Pancreas (tissue), 10 donors: Measurements from ENCODE around the gene SLC12A7. TPM values are rescaled to one million over a fixed set of nuclear protein-coding genes. Genes with fewer than 3 reads are reported as not detected.

Experiments
- ATAC-seq, 4 donors: fragments of 200-7000 bp; cut with Tn5 transposase; one replicate each; pipeline versions ENCODE4 v1.8.0 to v1.9.1; 2020; ENCODE audit warnings: mild to moderate bottlenecking in 4 of 4, moderate library complexity in 4 of 4
- DNase-seq, 6 donors: peaks; one replicate each; pipeline ENCODE4 v3.0.0-alpha.2; 2020
- FAIRE-seq: peaks from 2 replicates; lab custom pipeline; 2012; peaks lifted over from hg19 to GRCh38; lab: Jason Lieb, UNC
- H3K27ac ChIP-seq, 4 donors: fragments of 200-600 bp; sonication (generic); 1 replicate in 3 of 4; 2 replicates in 1 of 4; pipeline versions ENCODE4 v1.5.0 to v1.8.0; 2020
- H3K27me3 ChIP-seq, 4 donors: fragments of 200-600 bp; one replicate each; pipeline ENCODE4 v1.8.0; 2021
- H3K36me3 ChIP-seq, 3 donors: fragments of 200-600 bp; sonication (generic) in 1 of 3; one replicate each; pipeline versions ENCODE4 v1.5.0 to v1.8.0; 2020 to 2021
- H3K4me1 ChIP-seq, 3 donors: fragments of 200-600 bp; one replicate each; pipeline ENCODE4 v1.8.0; 2021
- H3K4me3 ChIP-seq, 4 donors: fragments of 200-600 bp; sonication (generic) in 2 of 4; one replicate each; pipeline versions ENCODE4 v1.5.0 to v1.8.0; 2020 to 2021
- H3K9me3 ChIP-seq, 4 donors: fragments of 200-600 bp; one replicate each; pipeline ENCODE4 v1.8.0; 2021
- CTCF ChIP-seq, 4 donors: fragments of 200-600 bp; sonication (generic) in 3 of 4; IDR thresholded peaks; one replicate each; pipeline versions ENCODE4 v1.5.0 to v1.8.0; 2021; ENCODE audit warnings: antibody characterized with exemption in 4 of 4
- WGBS, 2 donors: extraction: QIAGEN DNeasy Blood & Tissue Kit; methylation state at CpG; one replicate each; pipeline ENCODE4 v1.1.7; 2013; 5-methylcytosine and 5-hydroxymethylcytosine counted together
- intact Hi-C, 3 donors: fragments of 100-400 bp; cut with DNase I; formaldehyde crosslinking; loops; one replicate each; pipeline versions ENCODE4 v1.11.1 to v1.14.2; 2022
- polyA plus RNA-seq, 2 donors: library from polyadenylated mRNA; stranded (reverse); fragments of 200-250 nt; gene quantifications; one replicate each; pipeline ENCODE4 v1.2.3, GENCODE V29; 2013
- total RNA-seq, 6 donors: library from RNA; stranded (reverse); fragmentation: NEBNext Ultra II Directional in 4 of 6; extraction: Animal tissue kit (Norgen Biotek cat#: 25700) in 4 of 6; gene quantifications; one replicate each; pipeline versions ENCODE4 v1.2.1 to v1.2.4, GENCODE V29; 2021 to 2023
- donor health status: healthy with polysubstance abuse.
- donor health status: DM: no; HTN: no; CAD: no; lungs with moderate emphysema.
- donor health status: DM: no; HTN: no; CAD: no.
- donor health status: control.
- donor health status: control.
- donor health status: Bipolar disorder and iron deficiency.
- donor health status: DM: yes; HTN: yes; CAD: no.
- donor health status: DM: no; HTN: no; CAD: no.
- donor health status: DM: no; HTN: no; CAD: no.
- donor health status: DM: yes; HTN: yes; CAD: no.

SLC12A7 gene
- total and polyA plus RNA-seq, 8 donors: 17.4 to 56.5 (median 35.8) TPM

- intact Hi-C loops: loop anchor here in 1 of 3 donors (5.0 kb wide), 2 partner anchors 80 to 130 kb away; no protein-coding TSS in a partner anchor
- ATAC-seq: no peak
- peak in 2 of 6 donors; percentile 22 to 41 for DNase-seq
- 76 to 85% methylated on average over 19 of the region's 19 CpGs for WGBS, 2 donors
- Histone ChIP-seq H3K27me3 (no peaks in the 10 kb centered on the region), H3K9me3 (no peaks in the 10 kb centered on the region), H3K36me3 (no peaks in the 10 kb centered on the region), H3K4me3 (no peak overlapping the region), H3K27ac (no peak overlapping the region), H3K4me1 (peaks cover 4 to 16% (median 6%) of the 10 kb centered on the region in 3 donors)
- FAIRE-seq: no peak
- TF ChIP-seq CTCF (IDR thresholded peaks at IDR 0.05): no peak
These were observed 100.0 kb downstream of the SLC12A7 start for GRCh38 chr5:1011741-1012312.

GRCh38 chr5:1011226-1011631 is 100.6 kb downstream of the SLC12A7 start:
- intact Hi-C loops: loop anchor here in 1 of 3 donors (5.0 kb wide), 2 partner anchors 79 to 131 kb away; no protein-coding TSS in a partner anchor
- Histone ChIP-seq H3K27me3 (no peaks in the 10 kb centered on the region), H3K4me3 (no peak overlapping the region), H3K36me3 (no peaks in the 10 kb centered on the region), H3K4me1 (peaks cover 4 to 16% (median 6%) of the 10 kb centered on the region in 3 donors), H3K27ac (no peak overlapping the region), H3K9me3 (no peaks in the 10 kb centered on the region)
- ATAC-seq: peak; percentile 51 to 85 (median 71)
- FAIRE-seq: no peak
- peak; percentile 42 to 57 (median 47) for TF ChIP-seq CTCF (IDR thresholded peaks at IDR 0.05)
- WGBS, 2 donors: 37% methylated on average over 11 of the region's 11 CpGs
- DNase-seq: peak; percentile 55 to 86 (median 79)

GRCh38 chr5:1010641-1011046 is 101.2 kb downstream of the SLC12A7 start:
- FAIRE-seq (no peak), ATAC-seq (peak in 1 of 4 donors; percentile 10), DNase-seq (peak in 3 of 6 donors; percentile 29 to 58 (median 53))
- Histone ChIP-seq H3K4me1 (peaks cover 4 to 16% (median 6%) of the 10 kb centered on the region in 3 donors), H3K27me3 (no peaks in the 10 kb centered on the region), H3K27ac (no peak overlapping the region), H3K9me3 (no peaks in the 10 kb centered on the region), H3K36me3 (no peaks in the 10 kb centered on the region), H3K4me3 (peak overlapping the region in 1 of 4 donors; percentile 62)
- no peak for TF ChIP-seq CTCF (IDR thresholded peaks at IDR 0.05)
- intact Hi-C loops: loop anchor here in 1 of 3 donors (5.0 kb wide), 2 partner anchors 78 to 132 kb away; no protein-coding TSS in a partner anchor
- WGBS, 2 donors: 45 to 47% methylated on average over 13 of the region's 13 CpGs

- ATAC-seq: peak in 1 of 4 donors; percentile 19
- no peak overlapping the region for H3K27ac ChIP-seq
- FAIRE-seq: no peak
These were observed 101.7 kb downstream of the SLC12A7 start for GRCh38 chr5:1010181-1010510.

More at GRCh38 chr5:1010181-1010510, 101.7 kb downstream of the SLC12A7 start:
- H3K27me3 ChIP-seq: no peaks in the 10 kb centered on the region
- H3K9me3 ChIP-seq: no peaks in the 10 kb centered on the region
- H3K36me3 ChIP-seq: no peaks in the 10 kb centered on the region
- TF ChIP-seq CTCF (IDR thresholded peaks at IDR 0.05): no peak
- intact Hi-C loops: loop anchor here in 1 of 3 donors (5.0 kb wide), 2 partner anchors 78 to 132 kb away; no protein-coding TSS in a partner anchor
- DNase-seq: no peak
- WGBS, 2 donors: 52% methylated on average over 4 of the region's 4 CpGs
- peaks cover 4 to 16% (median 6%) of the 10 kb centered on the region in 3 donors for H3K4me1 ChIP-seq
- H3K4me3 ChIP-seq: peak overlapping the region in 1 of 4 donors; percentile 62
